GM21526 (cell line): ENCODE results near the gene ADCK1.
"Not testable (repeated sequence)": the region's sequence is repeated elsewhere in the genome, so short reads cannot be mapped to it uniquely, and the experiment has no call there.

Source experiments
- ATAC-seq: cut with Tn5 transposase; IDR thresholded peaks from one replicate; pipeline ENCODE4 v1.9.1; 2021; ENCODE audit warnings: moderate library complexity; ENCODE audit not compliant: unreplicated experiment, low FRiP score

ADCK1 gene

DNA sequence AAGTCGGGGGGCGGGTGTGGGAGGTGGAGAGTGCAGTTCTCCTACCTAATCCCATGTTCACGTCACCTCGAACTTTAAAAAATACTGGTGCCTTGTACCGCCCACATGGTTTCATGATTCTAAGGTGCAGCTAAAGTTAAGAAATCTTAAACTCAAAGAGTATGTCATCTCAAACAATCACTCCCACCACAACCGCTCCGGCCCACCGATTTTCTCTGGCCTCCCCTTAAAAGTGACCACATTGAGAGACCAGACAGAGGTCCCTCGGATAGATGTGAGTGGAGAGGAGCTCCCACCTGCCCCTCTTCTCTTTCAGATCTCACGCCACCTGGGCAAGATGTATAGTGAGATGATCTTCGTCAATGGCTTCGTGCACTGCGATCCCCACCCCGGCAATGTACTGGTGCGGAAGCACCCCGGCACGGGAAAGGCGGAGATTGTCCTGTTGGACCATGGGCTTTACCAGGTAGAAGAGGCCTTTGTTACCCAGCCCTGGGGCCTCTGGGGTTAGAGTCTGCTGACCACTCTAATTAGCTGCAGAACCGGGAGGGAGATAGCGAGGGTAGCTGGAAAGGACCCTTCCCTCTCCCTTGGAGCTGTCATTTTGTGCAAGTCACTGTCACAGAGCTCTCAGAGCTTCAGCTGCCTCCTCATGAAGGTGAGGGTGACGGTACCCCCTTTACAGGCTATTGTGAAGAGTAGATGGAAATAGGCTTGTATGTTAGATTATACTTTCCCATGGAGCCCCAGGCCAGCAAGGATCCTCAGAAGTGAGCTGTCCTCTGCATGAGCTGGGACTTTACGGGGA lies 124.4 kb downstream of the ADCK1 start:
- no peak for ATAC-seq

DNA sequence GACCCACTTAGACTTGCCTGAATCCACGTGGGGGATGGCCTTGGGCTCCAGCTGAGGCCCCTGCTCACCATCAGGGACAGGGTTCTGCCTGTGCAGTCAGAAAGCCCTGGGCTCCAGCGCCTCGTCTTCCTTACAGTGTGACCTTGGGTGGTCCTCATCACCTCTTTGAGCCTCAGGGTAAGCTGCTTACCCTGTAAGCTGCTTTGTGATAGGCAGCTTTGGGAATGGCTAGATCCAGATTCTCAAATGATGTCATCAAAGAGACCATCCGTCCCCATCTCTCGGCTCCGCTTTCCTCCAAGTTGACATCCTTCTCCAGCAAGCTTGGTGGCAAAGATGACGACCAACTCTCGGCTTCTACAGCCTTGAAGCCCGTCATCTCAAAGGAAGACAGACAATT lies 127.0 kb downstream of the ADCK1 start:
- ATAC-seq: no peak

- no peak for ATAC-seq
Observed at GRCh38 chr14:77931441-77931840, 131.5 kb downstream of the ADCK1 start.

DNA sequence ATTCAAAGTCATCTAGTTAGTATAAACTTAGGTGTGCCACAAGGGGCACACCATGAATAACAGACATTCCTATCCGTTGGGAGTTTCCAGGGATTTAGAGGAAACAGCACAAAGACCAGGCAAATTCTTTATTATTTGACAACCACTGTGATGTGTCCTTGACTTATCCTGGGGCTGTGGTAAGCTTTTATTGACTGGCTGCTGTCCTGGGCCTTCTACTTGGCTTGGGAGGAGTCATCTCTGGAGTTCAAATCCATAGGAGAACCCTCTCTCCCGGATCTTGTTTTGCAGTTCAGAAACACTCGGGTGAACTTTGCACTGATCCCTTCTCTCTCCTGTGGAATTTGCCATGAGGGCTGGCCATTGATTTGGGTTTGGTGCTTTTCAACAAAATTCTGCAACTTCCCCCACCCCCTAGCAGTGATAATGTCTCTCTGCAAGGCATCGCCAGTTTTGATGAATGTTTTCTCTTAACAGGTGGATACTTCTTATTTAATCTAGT lies 136.3 kb downstream of the ADCK1 start:
- ATAC-seq: no peak

DNA sequence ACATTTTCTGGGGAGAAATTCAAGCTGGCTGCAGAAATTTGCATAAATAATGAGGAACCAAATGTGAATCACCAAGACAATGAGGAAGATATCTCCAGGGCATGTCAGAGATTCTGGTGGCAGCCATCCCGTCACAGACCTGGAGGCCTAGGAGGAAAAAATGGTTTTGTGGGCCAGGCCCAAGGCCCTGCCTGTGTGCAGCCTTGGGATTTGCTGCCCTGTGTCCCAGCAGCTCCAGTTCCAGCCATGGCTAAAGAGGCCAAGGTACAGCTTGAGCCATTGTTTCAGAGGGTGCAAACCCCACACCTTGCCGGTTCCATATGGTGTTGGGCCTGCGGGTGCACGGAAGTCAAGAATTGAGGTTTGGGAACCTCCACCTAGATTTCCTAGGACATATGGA lies 147.5 kb downstream of the ADCK1 start:
- no peak for ATAC-seq

GRCh38 chr14:77950371-77951063 lies 150.6 kb downstream of the ADCK1 start:
- no peak for ATAC-seq

DNA sequence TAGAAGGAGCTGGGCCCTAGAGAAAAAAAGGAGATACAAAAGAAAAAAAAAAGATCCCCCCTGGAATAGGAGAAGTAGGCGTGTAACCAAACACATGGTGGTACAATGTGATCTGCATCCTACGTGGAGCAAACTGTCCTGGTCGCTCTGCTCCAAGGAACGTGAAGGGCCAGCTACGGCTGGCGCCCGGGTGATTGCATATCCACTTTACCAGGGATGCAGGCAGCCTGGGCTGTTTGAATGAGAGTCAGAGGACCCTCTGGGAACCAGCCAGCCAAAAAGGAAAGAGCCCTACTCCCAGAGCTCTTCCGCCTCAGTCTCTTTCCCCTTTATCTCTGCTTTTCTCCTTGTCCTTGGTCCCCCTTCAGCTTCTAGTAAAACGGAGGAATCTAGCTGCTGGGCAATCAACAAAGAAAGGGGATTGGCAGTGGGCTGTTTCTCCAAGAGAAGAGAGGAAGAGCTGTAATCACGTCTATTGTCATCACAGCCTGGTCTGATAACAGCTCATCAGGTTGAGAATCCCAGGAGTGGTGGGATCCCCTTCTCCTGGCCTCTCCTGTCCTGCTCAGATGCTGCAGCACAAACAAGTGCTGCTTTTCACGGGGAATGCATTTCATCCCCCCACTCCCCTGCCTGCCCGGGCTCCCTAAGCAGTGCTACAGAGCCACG lies 156.0 kb downstream of the ADCK1 start:
- no peak for ATAC-seq

DNA sequence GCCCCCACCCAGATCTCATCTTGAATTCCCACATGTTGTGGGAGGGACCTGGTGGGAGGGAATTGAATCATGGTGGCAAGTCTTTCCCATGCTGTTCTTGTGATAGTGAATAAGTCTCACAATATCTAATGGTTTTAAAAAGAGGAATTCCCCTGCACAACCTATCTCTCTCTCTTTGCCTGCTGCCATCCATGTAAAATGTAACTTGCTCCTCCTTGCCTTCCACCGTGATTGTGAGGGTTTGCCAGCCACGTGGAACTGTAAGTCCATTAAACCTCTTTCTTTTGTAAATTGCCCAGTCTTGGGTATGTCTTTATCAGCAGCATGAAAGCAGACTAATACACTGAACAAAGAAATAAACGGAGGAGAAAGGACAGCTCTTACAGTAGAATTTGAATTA lies 159.8 kb downstream of the ADCK1 start:
- ATAC-seq: not testable (repeated sequence)

- ATAC-seq: no peak
Observed at GRCh38 chr14:77961847-77962580, 162.1 kb downstream of the ADCK1 start.

DNA sequence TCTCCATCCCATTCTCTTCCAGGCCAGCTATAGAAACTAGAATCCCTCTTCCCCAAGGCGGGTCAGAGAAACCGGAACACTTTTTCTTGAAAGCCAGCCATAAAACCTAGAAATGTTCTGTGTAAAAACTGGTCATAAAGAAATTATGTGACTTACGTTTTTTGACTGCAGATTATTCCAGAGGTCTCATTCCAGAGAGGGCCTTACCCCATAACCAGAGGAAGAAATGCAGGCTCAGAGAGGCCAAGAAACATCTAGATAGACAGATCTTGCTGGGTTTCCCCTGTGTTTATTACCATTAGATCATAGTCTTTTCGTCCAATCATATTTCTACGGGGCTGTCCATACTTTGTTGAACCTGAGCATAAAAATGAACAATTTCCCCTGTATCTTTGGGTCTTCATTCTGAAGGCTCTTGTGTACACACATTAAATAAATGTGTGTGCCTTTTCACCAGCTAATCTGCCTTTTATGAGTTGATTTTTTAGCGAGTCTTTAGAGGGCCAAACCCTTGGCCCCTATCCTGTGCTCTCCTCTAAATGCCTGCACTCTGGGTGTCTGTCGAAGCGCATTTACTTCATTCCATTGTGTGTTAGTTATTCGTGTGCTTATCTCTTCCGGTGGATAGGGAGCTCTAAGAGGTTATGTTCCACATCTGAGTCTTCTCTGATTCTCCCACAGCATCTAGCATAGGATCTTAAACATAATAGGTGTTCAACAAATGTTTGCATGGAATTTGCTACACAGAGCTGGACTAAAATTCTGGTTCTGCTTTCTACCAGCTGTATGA lies 163.0 kb downstream of the ADCK1 start:
- ATAC-seq: no peak

GRCh38 chr14:77964586-77964985 lies 164.7 kb downstream of the ADCK1 start:
- ATAC-seq: no peak

GRCh38 chr14:77965050-77965449 lies 165.1 kb downstream of the ADCK1 start:
- no peak for ATAC-seq

GRCh38 chr14:77965919-77966435 lies 166.1 kb downstream of the ADCK1 start:
- ATAC-seq: peak; percentile 65

DNA sequence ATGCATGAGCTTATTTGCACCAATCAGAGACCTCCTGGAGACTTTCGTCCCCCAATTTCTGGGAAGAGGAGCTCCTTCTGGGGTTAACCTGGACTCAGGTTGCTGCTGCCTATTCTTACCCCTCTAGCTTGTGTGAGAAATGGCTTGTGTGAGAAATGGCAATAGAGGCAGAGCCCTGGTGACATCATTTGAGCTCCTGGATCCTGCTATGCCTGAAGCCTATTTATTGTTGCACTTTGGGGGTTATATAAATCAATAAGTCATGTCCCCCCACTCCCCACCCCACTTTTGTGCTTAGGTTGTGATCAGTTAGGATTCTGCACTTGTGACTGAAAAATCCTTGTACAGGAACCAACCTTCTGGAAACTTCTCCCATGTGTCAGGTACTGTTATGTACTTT lies 167.2 kb downstream of the ADCK1 start:
- ATAC-seq: no peak

DNA sequence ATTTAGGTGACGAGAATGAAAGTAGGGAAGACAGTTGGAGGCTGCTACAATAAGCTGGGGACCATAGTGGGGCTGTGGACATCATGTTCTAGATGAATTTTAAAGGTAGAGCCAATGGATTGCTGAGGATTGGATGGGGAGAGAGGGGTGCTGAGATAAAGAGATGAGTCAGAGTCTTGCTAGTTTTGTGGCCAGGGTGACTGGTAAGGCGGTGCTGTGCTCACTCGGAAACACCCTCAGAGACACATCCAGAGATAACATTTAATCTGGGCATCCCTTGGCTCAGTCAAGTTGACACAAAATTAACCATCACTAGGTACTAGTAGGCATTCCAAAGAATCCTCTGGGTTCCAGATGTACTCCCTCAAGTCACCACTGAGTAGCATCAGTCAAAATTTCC lies 170.7 kb downstream of the ADCK1 start:
- no peak for ATAC-seq

DNA sequence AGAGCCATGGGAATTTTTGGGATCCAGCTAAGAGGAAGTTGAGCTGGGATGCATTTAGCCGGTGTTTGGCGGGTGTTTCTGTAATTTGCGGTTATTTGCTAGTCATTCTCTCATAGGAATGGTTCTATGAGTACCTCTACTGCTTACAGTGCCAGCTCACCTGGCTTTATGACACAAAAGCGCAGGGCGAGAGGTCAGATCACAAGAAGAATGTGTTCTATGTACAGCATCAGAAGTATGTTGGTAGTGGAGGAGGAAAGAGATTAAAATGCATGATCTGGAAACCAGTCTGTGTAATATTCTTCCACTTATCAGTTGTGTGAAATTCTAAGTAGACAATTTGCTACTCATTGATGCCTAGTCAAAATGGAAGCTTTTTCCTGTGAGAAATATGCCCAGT lies 173.3 kb downstream of the ADCK1 start:
- ATAC-seq: no peak

- no peak for ATAC-seq
Observed at GRCh38 chr14:77976591-77976990, 176.7 kb downstream of the ADCK1 start.

DNA sequence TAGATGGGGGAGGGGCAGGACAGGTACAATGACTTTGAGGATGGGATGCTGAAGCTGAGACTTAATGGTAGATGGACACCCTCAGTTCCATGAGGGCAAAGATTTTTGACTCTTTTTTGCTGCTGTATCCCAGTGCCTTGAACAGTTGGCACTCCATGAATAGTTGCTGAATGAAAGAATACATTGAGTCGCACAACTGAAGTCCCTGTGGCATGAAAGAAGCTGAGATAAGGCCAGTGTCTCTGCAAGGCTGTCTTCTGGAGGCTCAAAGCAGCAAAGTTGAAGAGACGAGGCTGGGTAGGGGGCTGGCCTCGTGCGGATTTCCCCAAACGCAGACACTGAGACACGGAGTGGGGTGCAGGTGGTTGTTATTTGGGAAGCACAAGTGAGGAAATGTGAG lies 179.3 kb downstream of the ADCK1 start:
- no peak for ATAC-seq

GRCh38 chr14:77979666-77980351 lies 179.9 kb downstream of the ADCK1 start:
- no peak for ATAC-seq
